Glutamatergic neuron (in vitro differentiated cells): ENCODE measurements around the gene RALGPS1. TPM values are rescaled to one million over a fixed set of nuclear protein-coding genes. Genes with fewer than 3 reads are reported as not detected.

Source experiments
- DNase-seq: peaks from one replicate; pipeline ENCODE4 v3.0.0; 2022
- H3K27ac Mint-ChIP-seq: one replicate; pipeline ENCODE4 v1.8.0; 2020; ENCODE audit warnings: mild to moderate bottlenecking, mixed read lengths, inconsistent platforms; ENCODE audit not compliant: unreplicated experiment
- H3K27me3 Mint-ChIP-seq: one replicate; pipeline ENCODE4 v1.8.0; 2020; ENCODE audit warnings: mild to moderate bottlenecking, moderate library complexity, mixed read lengths, inconsistent platforms; ENCODE audit not compliant: unreplicated experiment
- H3K36me3 Mint-ChIP-seq: one replicate; pipeline ENCODE4 v1.8.0; 2020; ENCODE audit warnings: mild to moderate bottlenecking, mixed read lengths, inconsistent platforms; ENCODE audit not compliant: unreplicated experiment
- H3K4me1 Mint-ChIP-seq: one replicate; pipeline ENCODE4 v1.8.0; 2020; ENCODE audit warnings: mild to moderate bottlenecking, low read depth, mixed read lengths, inconsistent platforms; ENCODE audit not compliant: unreplicated experiment
- H3K4me3 Mint-ChIP-seq: one replicate; pipeline ENCODE4 v1.8.0; 2020; ENCODE audit warnings: mild to moderate bottlenecking, mixed read lengths, inconsistent platforms; ENCODE audit not compliant: unreplicated experiment
- H3K9me3 Mint-ChIP-seq: one replicate; pipeline ENCODE4 v1.8.0; 2020; ENCODE audit warnings: mild to moderate bottlenecking, moderate library complexity, mixed read lengths, inconsistent platforms; ENCODE audit not compliant: unreplicated experiment
- total RNA-seq: library from RNA; stranded (reverse); fragmentation: NEBNext Ultra II Directional; extraction: Animal tissue kit (Norgen Biotek cat#: 25700); gene quantifications from one replicate; pipeline ENCODE4 v1.2.1, GENCODE V29; 2021; ENCODE audit not compliant: unreplicated experiment
- TF ChIP-seq, protein P1 (sequence below): fragments of 200-600 bp; sonication (generic); IDR thresholded peaks from one replicate; pipeline ENCODE4 v1.5.0; 2021; ENCODE audit not compliant: partially characterized antibody, unreplicated experiment

Gene RALGPS1
- total RNA-seq, 1 donor from 2014 or later: 23.8 TPM

DNA sequence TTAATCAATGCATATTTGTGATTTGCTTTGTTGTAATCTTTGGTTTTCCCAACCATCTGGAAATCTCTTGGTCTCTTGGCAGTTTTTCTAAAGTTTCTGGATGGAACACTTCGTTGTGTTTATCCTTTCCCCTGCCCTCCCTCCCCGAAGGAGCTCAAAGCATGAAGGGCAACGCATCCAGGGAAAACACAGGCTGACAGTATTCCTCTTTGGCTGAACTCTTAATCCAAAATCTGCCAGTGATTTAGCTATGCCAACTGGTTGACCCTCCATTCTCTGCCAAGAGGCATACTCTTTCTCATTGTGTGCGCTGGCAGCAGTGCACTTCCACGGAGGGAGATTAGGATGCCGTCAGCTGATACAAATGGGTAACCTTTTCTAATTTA lies 33.6 kb upstream of the RALGPS1 start:
- TF ChIP-seq, protein P1, sequence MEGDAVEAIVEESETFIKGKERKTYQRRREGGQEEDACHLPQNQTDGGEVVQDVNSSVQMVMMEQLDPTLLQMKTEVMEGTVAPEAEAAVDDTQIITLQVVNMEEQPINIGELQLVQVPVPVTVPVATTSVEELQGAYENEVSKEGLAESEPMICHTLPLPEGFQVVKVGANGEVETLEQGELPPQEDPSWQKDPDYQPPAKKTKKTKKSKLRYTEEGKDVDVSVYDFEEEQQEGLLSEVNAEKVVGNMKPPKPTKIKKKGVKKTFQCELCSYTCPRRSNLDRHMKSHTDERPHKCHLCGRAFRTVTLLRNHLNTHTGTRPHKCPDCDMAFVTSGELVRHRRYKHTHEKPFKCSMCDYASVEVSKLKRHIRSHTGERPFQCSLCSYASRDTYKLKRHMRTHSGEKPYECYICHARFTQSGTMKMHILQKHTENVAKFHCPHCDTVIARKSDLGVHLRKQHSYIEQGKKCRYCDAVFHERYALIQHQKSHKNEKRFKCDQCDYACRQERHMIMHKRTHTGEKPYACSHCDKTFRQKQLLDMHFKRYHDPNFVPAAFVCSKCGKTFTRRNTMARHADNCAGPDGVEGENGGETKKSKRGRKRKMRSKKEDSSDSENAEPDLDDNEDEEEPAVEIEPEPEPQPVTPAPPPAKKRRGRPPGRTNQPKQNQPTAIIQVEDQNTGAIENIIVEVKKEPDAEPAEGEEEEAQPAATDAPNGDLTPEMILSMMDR: no peak
- Mint-ChIP-seq H3K4me1 (peaks cover 37% of the 10 kb centered on the region), H3K36me3 (peaks cover 11% of the 10 kb centered on the region), H3K27me3 (no peaks in the 10 kb centered on the region), H3K9me3 (peaks cover 3% of the 10 kb centered on the region), H3K27ac (peak overlapping the region; percentile 87), H3K4me3 (peak overlapping the region; percentile 31)
- no peak for DNase-seq

GRCh38 chr9:126882746-126883145 lies 31.8 kb upstream of the RALGPS1 start:
- peaks cover 42% of the 10 kb centered on the region for H3K4me1 Mint-ChIP-seq
- peaks cover 11% of the 10 kb centered on the region for H3K36me3 Mint-ChIP-seq
- H3K27me3 Mint-ChIP-seq: no peaks in the 10 kb centered on the region
- no peak overlapping the region for H3K4me3 Mint-ChIP-seq
- H3K9me3 Mint-ChIP-seq: no peaks in the 10 kb centered on the region
- no peak for DNase-seq
- TF ChIP-seq, protein P1: no peak
- no peak overlapping the region for H3K27ac Mint-ChIP-seq

DNA sequence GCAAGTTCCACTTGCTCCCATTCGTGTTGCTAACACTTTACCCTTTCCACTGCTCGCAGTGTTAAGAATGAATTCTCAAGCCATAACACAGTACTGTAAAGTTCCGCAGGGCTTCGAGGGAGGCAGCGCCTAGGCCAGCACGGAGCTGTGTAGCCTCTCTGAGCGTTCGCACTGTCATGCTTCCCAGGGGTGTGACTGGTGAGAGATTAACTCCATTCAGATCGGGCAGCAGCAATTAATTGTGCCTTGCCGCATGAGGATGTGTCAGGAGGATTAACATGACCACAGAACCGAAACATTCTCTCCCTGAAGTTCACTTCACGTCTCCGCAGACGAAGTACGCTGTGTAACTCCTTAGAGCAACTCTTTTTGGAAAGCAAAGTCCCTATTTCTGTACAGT lies 30.9 kb upstream of the RALGPS1 start:
- TF ChIP-seq, protein P1: no peak
- Mint-ChIP-seq H3K36me3 (peaks cover 11% of the 10 kb centered on the region), H3K9me3 (peaks cover 3% of the 10 kb centered on the region), H3K4me1 (peaks cover 42% of the 10 kb centered on the region), H3K27ac (no peak overlapping the region), H3K27me3 (no peaks in the 10 kb centered on the region), H3K4me3 (no peak overlapping the region)
- DNase-seq: no peak

- Mint-ChIP-seq H3K36me3 (no peaks in the 10 kb centered on the region), H3K4me3 (no peak overlapping the region), H3K4me1 (peaks cover 44% of the 10 kb centered on the region), H3K27ac (no peak overlapping the region), H3K27me3 (no peaks in the 10 kb centered on the region), H3K9me3 (peaks cover 6% of the 10 kb centered on the region)
- DNase-seq: no peak
- TF ChIP-seq, protein P1: no peak
Measured at GRCh38 chr9:126885131-126885641, 29.4 kb upstream of the RALGPS1 start.

DNA sequence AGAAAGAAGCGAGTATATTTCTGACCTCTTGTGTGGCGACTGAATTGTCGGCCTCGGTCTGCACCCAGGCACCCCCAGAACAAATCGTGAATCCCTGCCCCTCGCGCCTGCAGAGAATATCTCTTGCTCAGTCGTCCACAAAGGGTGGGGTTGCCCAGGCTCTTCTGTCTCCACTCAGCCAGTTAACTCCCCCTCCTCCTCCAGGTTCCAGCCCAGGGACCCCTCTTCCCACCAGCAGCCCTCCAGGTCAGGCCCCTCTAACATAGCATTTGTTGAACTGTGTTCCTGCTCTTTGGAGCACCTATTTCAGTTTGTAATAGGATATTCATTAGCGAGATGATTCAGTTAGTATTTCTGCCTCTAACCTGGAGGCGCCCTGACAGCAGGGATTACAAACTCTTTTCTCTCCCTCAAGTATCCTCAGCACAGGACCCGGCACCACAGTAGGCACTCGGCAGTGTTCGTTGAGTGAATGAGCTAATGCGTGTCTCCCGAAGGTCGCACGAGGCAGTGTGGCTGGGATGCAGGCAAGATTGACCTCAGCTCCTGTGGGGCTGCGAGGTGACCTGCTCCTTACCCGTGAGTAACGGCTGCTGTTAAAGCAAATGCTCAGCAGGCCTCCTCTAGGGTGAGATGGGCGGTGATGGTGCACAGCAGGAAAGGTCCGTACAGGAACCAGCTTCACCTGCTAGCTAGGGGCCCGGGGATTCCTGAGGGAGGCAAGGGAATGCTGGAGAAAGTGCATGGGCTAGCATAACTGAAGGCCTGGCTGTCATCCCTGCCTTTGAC lies 28.4 kb upstream of the RALGPS1 start:
- Mint-ChIP-seq H3K27me3 (no peaks in the 10 kb centered on the region), H3K4me3 (no peak overlapping the region), H3K9me3 (peaks cover 6% of the 10 kb centered on the region), H3K4me1 (peaks cover 38% of the 10 kb centered on the region), H3K27ac (peak overlapping the region; percentile 62), H3K36me3 (no peaks in the 10 kb centered on the region)
- TF ChIP-seq, protein P1: no peak
- DNase-seq: no peak
